ENCODE results near the gene INSIG2. TPM values are rescaled to one million over a fixed set of nuclear protein-coding genes. Genes with fewer than 3 reads are reported as not detected.

The INSIG2 gene
- total RNA-seq, 4 donors from 2014 or later: 10.6 to 18.5 (median 15.5) TPM

DNA sequence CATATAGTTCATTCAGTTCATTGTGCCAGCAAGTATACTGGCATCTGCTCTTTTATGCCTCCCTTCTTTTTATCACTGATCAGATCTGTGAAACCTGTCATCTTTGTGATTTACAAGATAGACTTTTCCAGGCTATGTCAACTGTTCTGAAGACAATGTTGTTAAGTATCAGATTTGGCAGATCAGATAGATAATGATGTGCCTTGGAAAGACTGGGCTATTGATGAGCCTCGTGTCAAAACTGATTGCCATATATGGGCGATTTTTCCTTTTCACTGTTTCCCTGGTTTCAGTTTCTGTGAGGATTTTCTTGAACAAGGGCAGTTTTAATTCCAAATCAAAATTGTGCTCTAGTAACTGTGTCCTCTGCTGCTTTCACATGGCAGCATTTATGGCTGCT, 26.6 kb downstream of the INSIG2 start:
- 75 to 80% methylated on average over 2 of the region's 2 CpGs for WGBS, 2 donors (ENCODE audit: low coverage in 1 of 2)
- no peaks in the 10 kb centered on the region for H3K4me1 ChIP-seq
- no peak overlapping the region for H3K4me3 ChIP-seq
- no peak for ATAC-seq
- TF ChIP-seq POLR2AphosphoS5 (IDR thresholded peaks at IDR 0.05) (no peak), EP300 (IDR thresholded peaks at IDR 0.05) (no peak), POLR2A (IDR thresholded peaks at IDR 0.05) (no peak)
- TF ChIP-seq, protein P1, sequence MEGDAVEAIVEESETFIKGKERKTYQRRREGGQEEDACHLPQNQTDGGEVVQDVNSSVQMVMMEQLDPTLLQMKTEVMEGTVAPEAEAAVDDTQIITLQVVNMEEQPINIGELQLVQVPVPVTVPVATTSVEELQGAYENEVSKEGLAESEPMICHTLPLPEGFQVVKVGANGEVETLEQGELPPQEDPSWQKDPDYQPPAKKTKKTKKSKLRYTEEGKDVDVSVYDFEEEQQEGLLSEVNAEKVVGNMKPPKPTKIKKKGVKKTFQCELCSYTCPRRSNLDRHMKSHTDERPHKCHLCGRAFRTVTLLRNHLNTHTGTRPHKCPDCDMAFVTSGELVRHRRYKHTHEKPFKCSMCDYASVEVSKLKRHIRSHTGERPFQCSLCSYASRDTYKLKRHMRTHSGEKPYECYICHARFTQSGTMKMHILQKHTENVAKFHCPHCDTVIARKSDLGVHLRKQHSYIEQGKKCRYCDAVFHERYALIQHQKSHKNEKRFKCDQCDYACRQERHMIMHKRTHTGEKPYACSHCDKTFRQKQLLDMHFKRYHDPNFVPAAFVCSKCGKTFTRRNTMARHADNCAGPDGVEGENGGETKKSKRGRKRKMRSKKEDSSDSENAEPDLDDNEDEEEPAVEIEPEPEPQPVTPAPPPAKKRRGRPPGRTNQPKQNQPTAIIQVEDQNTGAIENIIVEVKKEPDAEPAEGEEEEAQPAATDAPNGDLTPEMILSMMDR (IDR thresholded peaks at IDR 0.05): no peak
- no peaks in the 10 kb centered on the region for H3K9me3 ChIP-seq
- no peak overlapping the region for H3K27ac ChIP-seq
- peaks cover 0 to 3% of the 10 kb centered on the region in 2 donors for H3K36me3 ChIP-seq
- no peaks in the 10 kb centered on the region for H3K27me3 ChIP-seq

DNA sequence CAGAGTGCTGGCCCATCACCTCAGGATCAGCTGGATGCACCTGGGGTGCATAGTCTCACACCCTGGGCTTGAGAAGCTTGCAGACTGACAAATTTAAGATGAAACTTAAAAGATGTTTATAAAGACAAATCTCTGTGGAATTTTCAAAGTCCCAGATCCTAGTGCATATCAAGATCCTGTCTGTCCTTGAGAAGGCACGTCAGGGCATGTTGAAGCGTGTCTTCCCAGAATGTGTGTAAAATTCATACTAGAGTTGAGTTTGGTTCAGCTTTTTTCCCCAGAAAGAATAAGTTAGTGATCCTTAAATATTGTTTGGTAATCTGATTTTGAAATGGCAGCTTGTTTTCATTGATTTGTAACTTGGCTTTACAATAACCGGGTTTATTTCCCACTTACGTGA, 27.5 kb downstream of the INSIG2 start:
- H3K36me3 ChIP-seq: no peaks in the 10 kb centered on the region
- no peak overlapping the region for H3K27ac ChIP-seq
- TF ChIP-seq POLR2AphosphoS5 (IDR thresholded peaks at IDR 0.05) (no peak), POLR2A (IDR thresholded peaks at IDR 0.05) (no peak), EP300 (IDR thresholded peaks at IDR 0.05) (no peak)
- TF ChIP-seq, protein P1 (IDR thresholded peaks at IDR 0.05): no peak
- no peaks in the 10 kb centered on the region for H3K4me1 ChIP-seq
- no peaks in the 10 kb centered on the region for H3K9me3 ChIP-seq
- ATAC-seq: no peak
- H3K4me3 ChIP-seq: no peak overlapping the region
- H3K27me3 ChIP-seq: no peaks in the 10 kb centered on the region
- WGBS, 2 donors (ENCODE audit: low coverage in 1 of 2): 90 to 95% methylated on average over 4 of the region's 4 CpGs

DNA sequence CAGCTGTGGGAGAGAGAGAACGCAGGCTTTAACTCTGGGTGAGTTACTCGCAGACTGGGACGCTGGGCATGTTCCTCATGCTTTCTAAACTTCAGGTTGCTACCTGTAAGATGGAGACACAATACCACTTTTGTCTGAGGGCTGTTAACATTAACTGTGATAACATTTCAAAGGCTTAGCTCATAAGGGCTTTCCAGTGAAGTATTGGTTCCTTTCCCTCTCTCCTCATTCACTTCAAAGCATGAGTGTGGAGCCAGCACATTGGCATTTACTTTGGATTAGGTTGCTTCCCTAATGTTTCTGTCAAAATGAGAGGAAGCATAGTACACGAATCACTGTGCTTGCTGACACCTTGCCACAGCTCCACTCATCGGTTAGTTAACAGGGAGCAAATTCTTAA, 30.2 kb downstream of the INSIG2 start:
- Histone ChIP-seq H3K27ac (no peak overlapping the region), H3K9me3 (no peaks in the 10 kb centered on the region), H3K4me3 (no peak overlapping the region), H3K27me3 (no peaks in the 10 kb centered on the region), H3K36me3 (no peaks in the 10 kb centered on the region), H3K4me1 (peaks cover 0 to 7% (median 0%) of the 10 kb centered on the region in 3 donors)
- WGBS, 2 donors (ENCODE audit: low coverage in 1 of 2): 56 to 78% methylated on average over 5 of the region's 5 CpGs
- TF ChIP-seq POLR2A (IDR thresholded peaks at IDR 0.05): no peak
- no peak for TF ChIP-seq POLR2AphosphoS5 (IDR thresholded peaks at IDR 0.05)
- TF ChIP-seq EP300 (IDR thresholded peaks at IDR 0.05): no peak
- TF ChIP-seq, protein P1 (IDR thresholded peaks at IDR 0.05): no peak
- no peak for ATAC-seq

DNA sequence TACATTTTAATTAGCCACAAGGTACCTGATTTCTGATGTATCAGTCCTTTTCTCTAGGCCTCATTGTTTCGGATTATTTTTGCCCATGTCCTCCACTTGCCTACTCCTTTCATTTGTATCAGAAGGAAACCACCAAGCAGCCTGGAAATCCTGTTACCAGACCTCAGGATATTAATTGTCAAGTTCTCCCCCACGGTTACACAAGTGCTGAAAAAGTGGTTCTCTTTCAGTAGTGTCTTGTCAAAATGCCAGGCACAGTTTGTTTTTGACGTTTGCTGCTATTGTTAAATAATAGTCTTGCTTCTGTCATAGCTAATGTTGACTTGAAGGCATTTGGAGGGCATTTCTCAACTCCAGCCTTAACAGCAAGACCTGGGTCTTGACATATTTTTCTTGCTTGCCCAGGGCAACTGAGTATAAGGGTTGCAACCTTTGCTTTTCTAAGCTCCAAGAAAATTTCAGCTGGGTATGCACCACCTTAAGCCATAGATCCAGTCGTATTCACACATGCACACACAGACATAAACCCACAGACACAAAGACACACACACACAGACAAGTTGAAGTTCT, 31.0 kb downstream of the INSIG2 start:
- 51 to 69% methylated on average over 3 to 4 of the region's 4 CpGs for WGBS, 2 donors (ENCODE audit: low coverage in 1 of 2)
- H3K36me3 ChIP-seq: no peaks in the 10 kb centered on the region
- no peak for ATAC-seq
- peaks cover 3 to 14% (median 3%) of the 10 kb centered on the region in 3 donors for H3K4me1 ChIP-seq
- H3K27ac ChIP-seq: no peak overlapping the region
- TF ChIP-seq POLR2A (IDR thresholded peaks at IDR 0.05): no peak
- no peak for TF ChIP-seq EP300 (IDR thresholded peaks at IDR 0.05)
- TF ChIP-seq POLR2AphosphoS5 (IDR thresholded peaks at IDR 0.05): no peak
- TF ChIP-seq, protein P1 (IDR thresholded peaks at IDR 0.05): no peak
- no peaks in the 10 kb centered on the region for H3K27me3 ChIP-seq
- H3K9me3 ChIP-seq: no peaks in the 10 kb centered on the region
- H3K4me3 ChIP-seq: no peak overlapping the region

DNA sequence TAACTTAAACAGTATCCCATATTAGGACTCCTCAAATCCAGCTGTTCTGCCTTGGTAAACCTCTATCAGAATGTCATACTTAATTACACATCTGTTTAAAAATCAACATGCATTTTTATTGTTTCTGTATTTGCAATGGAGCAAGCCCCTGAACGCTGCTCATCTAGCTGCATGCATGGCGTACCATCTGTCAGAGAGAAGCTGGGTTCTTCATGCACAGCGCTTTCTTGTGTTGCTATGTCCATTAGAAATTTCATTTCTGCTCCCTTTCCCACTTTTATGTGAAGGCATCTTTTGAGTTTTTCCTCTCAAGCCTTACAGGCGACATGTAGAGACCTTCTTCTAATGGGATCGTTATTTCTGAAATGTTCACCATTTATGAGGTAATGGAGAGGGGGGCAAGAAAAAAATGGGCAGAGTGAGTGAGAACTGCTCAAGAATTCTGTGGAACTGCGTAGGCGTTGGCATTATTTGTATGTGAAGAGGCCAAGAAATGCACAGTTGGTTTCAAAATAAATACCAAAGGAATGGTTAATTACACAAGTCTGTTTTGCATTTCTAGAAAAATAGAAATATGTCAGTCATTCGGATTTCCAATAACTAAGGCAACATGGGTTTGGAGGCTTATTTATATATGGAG, 31.6 kb downstream of the INSIG2 start:
- H3K4me3 ChIP-seq: no peak overlapping the region
- 88 to 89% methylated on average over 8 of the region's 8 CpGs for WGBS, 2 donors (ENCODE audit: low coverage in 1 of 2)
- H3K36me3 ChIP-seq: no peaks in the 10 kb centered on the region
- peaks cover 3 to 17% (median 5%) of the 10 kb centered on the region in 3 donors for H3K4me1 ChIP-seq
- H3K27me3 ChIP-seq: no peaks in the 10 kb centered on the region
- H3K9me3 ChIP-seq: no peaks in the 10 kb centered on the region
- TF ChIP-seq POLR2A (IDR thresholded peaks at IDR 0.05) (no peak), EP300 (IDR thresholded peaks at IDR 0.05) (no peak), POLR2AphosphoS5 (IDR thresholded peaks at IDR 0.05) (no peak)
- TF ChIP-seq, protein P1 (IDR thresholded peaks at IDR 0.05): no peak
- no peak for ATAC-seq
- no peak overlapping the region for H3K27ac ChIP-seq
